NCI-H2196 treated with DMSO at 0.1 percent for 48 hours (cell line): ENCODE measurements around the gene SULT1B1.

Source experiments
- DNase-seq: peaks from one replicate; lab custom pipeline; 2025; ENCODE audit not compliant: unreplicated experiment; lab: John Stamatoyannopoulos, UW

The SULT1B1 gene

DNA sequence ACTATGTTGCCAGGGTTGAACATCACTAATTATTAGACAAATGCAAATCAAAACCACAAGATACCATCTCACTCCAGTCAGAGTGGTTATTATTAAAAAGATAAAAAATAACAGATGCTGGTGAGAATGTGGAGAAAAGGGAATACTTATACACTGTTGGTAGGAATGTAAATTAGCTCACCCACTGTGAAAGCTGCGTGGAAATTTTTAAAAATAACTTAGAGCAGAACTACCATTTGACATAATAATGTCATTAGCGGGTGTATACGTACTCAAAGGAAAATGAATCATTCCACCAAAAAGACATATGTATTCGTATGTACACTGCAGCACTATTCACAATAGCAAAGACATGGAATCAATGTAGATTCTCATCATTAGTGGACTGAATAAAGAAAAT, 58.7 kb downstream of the SULT1B1 start:
- DNase-seq = no peak

DNA sequence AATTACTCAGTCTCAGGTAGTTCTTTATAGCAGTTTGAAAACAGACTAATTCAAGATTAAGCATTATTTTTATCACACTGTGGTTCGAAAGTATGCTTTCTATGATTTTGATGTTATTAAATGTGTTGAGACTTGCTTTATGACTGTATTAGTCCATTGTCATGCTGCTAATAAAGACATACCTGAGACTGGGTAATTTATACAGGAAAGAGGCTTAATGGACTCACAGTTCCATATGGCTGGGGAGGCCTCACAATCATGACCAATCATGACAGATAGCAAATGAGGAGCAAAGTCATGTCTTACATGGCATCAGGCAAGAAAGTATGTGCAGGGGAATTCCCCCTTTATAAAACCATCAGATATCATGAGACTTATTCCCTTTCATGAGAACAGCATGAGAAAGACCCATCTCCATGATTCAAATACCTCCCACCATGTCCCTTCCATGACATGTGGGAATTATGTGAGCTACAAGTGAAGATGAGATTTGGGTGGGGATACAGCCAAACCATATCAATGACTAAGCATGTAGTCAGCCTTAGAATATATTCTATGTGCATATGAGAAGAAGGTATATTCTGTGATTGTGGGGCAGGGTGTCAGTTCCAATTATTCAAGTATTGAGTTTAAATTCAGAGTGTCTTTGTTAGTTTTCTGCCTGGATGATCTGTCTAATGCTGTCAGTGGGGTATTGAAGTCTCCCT, 62.7 kb downstream of the SULT1B1 start:
- no peak for DNase-seq

DNA sequence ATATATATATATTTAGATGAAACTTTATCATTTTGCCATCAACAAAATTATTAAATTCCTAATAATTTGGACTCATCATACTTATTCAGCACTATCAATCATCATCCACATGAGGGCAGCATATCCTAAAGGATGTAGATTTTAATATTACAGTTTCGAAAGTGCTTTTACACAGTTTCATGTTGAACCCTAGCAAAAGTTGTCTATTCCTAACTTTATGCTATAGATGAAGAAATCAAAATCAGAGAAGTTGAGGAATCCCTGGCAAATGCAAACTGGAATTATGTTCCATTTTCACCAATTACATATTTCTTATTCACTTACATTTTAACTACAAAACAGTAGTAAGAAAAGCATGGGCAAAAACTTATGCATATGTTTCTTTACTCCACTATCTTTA, 70.8 kb downstream of the SULT1B1 start:
- no peak for DNase-seq

GRCh38 chr4:69684804-69685203, 75.6 kb downstream of the SULT1B1 start:
- DNase-seq = no peak
